OCI-LY3 (cell line): ENCODE results near the gene SLC6A2.
"Not testable (repeated sequence)": the region's sequence is repeated elsewhere in the genome, so short reads cannot be mapped to it uniquely, and the experiment has no call there.

Experiments used
- H2AFZ ChIP-seq: fragments of 200-600, 300-600 bp; shearing (Covaris generic); 2 replicates; pipeline ENCODE4 v1.6.0; 2014; ENCODE audit warnings: antibody characterized with exemption, low read depth, low read length
- H3K27ac ChIP-seq: fragments of 200-600, 300-600 bp; sonication (generic); 2 replicates; pipeline ENCODE4 v1.5.1; 2014; ENCODE audit warnings: mild to moderate bottlenecking, low read length, moderate library complexity, mixed read lengths
- H3K27me3 ChIP-seq: fragments of 200-600, 300-600 bp; sonication (generic); 2 replicates; pipeline ENCODE4 v1.6.1; 2014; ENCODE audit warnings: low read depth, low read length, mixed read lengths
- H3K36me3 ChIP-seq: fragments of 200-600, 300-600 bp; sonication (generic); replicated peaks from 2 replicates; pipeline ENCODE3; 2014; ENCODE audit warnings: low read depth, low read length, mixed read lengths
- H3K4me1 ChIP-seq: fragments of 300-600, 200-600 bp; sonication (generic); 2 replicates; pipeline ENCODE4 v1.6.1; 2014; ENCODE audit warnings: low read length, mixed read lengths
- H3K4me2 ChIP-seq: fragments of 200-600, 300-600 bp; sonication (generic); 2 replicates; pipeline ENCODE4 v1.6.1; 2014; ENCODE audit warnings: low read length, mixed read lengths
- H3K4me3 ChIP-seq: fragments of 300-600, 200-600 bp; sonication (generic); 2 replicates; pipeline ENCODE4 v1.5.1; 2014; ENCODE audit warnings: antibody characterized with exemption, mild to moderate bottlenecking, low read length, moderate library complexity
- H3K79me2 ChIP-seq: fragments of 300-600, 200-600 bp; shearing (Covaris generic); 2 replicates; pipeline ENCODE4 v1.6.1; 2014; ENCODE audit warnings: mild to moderate bottlenecking, low read length, mixed read lengths
- H3K9ac ChIP-seq: fragments of 300-600, 200-600 bp; shearing (Covaris generic); 2 replicates; pipeline ENCODE4 v1.6.0; 2014; ENCODE audit warnings: mild to moderate bottlenecking, low read length, moderate library complexity
- H3K9me3 ChIP-seq: fragments of 200-600, 300-600 bp; shearing (Covaris generic); 2 replicates; pipeline ENCODE4 v1.6.1; 2014; ENCODE audit warnings: low read length, mixed read lengths; ENCODE audit not compliant: insufficient read depth
- H4K20me1 ChIP-seq: fragments of 200-600, 300-600 bp; sonication (generic); 2 replicates; pipeline ENCODE4 v1.6.1; 2016; ENCODE audit warnings: low read length, mixed read lengths; ENCODE audit not compliant: insufficient read depth
- EZH2phosphoT487 ChIP-seq: fragments of 200-600 bp; shearing (Covaris generic); IDR thresholded peaks from 2 replicates; pipeline ENCODE4 v1.6.1; 2018; ENCODE audit warnings: antibody characterized with exemption, mixed run types, low read depth
- TF ChIP-seq, protein P1 (sequence below): fragments of 200-600, 300-600 bp; sonication (generic); IDR thresholded peaks from 2 replicates; pipeline ENCODE4 v1.5.1; 2014; ENCODE audit warnings: antibody characterized with exemption, low read length, low read depth

Gene SLC6A2

DNA sequence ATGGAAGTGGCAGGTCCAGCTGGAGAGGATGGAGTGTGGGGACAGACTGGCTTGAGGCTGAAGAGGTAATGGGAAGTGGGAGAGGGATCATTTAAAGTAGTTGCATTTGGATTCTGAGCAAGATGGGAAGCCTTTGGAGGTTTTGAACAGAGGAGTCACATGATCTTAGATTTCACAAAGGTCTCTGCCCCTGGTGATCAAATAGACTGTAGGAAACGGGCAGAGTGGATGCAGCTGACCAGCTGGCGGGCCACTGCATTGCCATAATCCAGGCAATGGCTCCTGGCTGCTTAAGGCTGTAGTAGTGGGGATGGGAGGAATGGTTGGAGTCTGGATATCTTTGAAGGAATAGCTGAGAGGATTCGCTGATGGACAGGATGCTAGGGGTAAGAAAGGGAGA, 81.5 kb downstream of the SLC6A2 start:
- Histone ChIP-seq H2AFZ (no peak overlapping the region), H3K79me2 (no peaks in the 10 kb centered on the region), H3K4me2 (no peak overlapping the region)

DNA sequence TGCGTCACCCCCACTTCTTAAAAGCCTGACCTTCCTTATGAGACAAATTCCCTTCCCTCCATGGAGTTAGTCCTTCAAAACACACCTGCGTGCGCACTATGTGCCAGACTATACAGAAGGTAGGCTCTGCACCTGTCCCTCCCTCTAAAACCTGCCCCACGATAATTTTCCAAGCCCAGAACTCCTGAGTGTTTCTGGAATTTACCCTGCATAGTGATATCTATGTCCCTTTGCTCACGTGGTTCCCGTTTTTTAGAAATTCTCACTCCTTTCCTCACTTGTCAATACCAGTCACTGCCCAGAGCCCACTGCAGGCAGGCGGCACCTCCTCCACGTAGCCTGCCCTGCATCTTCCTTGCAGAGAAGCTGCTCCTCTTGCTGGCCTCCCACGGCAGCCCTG, 82.2 kb downstream of the SLC6A2 start:
- no peaks in the 10 kb centered on the region for H3K9me3 ChIP-seq
- H3K27me3 ChIP-seq, result no peaks in the 10 kb centered on the region; the same call in 1 of the 2 replicates
- H3K79me2 ChIP-seq, result no peaks in the 10 kb centered on the region
- H4K20me1 ChIP-seq, result no peaks in the 10 kb centered on the region
- no peak overlapping the region for H3K27ac ChIP-seq
- no peaks in the 10 kb centered on the region for H3K36me3 ChIP-seq
- no peak for TF ChIP-seq EZH2phosphoT487
- TF ChIP-seq, protein P1, sequence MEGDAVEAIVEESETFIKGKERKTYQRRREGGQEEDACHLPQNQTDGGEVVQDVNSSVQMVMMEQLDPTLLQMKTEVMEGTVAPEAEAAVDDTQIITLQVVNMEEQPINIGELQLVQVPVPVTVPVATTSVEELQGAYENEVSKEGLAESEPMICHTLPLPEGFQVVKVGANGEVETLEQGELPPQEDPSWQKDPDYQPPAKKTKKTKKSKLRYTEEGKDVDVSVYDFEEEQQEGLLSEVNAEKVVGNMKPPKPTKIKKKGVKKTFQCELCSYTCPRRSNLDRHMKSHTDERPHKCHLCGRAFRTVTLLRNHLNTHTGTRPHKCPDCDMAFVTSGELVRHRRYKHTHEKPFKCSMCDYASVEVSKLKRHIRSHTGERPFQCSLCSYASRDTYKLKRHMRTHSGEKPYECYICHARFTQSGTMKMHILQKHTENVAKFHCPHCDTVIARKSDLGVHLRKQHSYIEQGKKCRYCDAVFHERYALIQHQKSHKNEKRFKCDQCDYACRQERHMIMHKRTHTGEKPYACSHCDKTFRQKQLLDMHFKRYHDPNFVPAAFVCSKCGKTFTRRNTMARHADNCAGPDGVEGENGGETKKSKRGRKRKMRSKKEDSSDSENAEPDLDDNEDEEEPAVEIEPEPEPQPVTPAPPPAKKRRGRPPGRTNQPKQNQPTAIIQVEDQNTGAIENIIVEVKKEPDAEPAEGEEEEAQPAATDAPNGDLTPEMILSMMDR, result no peak
- H3K4me2 ChIP-seq, result no peak overlapping the region
- H2AFZ ChIP-seq, result no peak overlapping the region
- H3K9ac ChIP-seq, result no peak overlapping the region
- H3K4me1 ChIP-seq, result no peaks in the 10 kb centered on the region
- no peak overlapping the region for H3K4me3 ChIP-seq

More for the DNA sequence above, 81.5 kb downstream of the SLC6A2 start:
- Histone ChIP-seq H3K27me3 (no peaks in the 10 kb centered on the region; the same call in 1 of the 2 replicates), H3K36me3 (no peaks in the 10 kb centered on the region), H3K9ac (no peak overlapping the region), H3K27ac (no peak overlapping the region), H4K20me1 (no peaks in the 10 kb centered on the region), H3K4me1 (no peaks in the 10 kb centered on the region), H3K9me3 (no peaks in the 10 kb centered on the region), H3K4me3 (no peak overlapping the region)
- TF ChIP-seq, protein P1, result no peak
- TF ChIP-seq EZH2phosphoT487, result no peak

DNA sequence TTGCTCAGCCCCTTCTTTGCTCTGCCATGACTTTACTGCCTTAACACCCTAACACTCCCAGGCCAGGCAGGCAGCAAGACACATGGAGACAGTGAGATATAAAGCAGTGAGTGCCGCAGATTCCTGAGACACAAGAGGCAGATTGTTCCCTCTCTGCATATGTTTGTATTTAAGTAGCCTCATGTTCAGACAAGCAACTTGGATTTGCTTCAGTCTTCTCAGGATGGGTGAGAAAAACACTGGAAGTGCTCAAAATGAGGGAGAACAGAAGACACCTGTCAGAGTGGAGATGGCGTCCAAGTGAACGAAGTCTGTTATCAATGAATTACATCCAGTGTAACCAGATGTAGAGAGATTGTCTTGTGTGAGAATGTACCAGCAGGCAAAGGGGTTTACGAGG, 90.3 kb downstream of the SLC6A2 start:
- Histone ChIP-seq H3K4me2 (no peak overlapping the region), H3K79me2 (no peaks in the 10 kb centered on the region), H4K20me1 (no peaks in the 10 kb centered on the region), H3K36me3 (no peaks in the 10 kb centered on the region), H3K4me1 (no peaks in the 10 kb centered on the region), H3K4me3 (no peak overlapping the region), H3K27ac (no peak overlapping the region), H3K9ac (no peak overlapping the region), H3K27me3 (0 out of 2 replicates have a peak, but pooled peaks cover 3% of the 10 kb centered on the region), H2AFZ (no peak overlapping the region), H3K9me3 (no peaks in the 10 kb centered on the region)
- TF ChIP-seq, protein P1, result no peak
- no peak for TF ChIP-seq EZH2phosphoT487

DNA sequence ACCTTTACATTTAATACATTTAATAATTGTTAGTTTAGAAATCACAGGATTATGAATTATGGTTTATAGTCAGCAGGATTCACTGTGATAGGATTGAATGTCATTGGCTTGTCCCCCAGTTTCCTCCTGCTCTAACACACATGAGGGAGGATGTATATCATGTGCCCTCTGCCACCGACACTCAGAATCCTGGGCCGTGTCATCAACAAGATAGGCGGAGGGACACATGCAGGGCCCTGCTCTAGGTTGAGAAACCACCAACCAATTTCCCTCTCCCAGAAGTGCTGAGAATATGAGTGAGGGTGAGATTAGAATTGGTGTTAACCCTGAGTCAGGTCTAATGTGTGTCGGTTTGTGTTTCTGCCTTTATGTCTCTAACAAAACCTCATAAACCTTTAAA, 92.0 kb downstream of the SLC6A2 start:
- no peak for TF ChIP-seq EZH2phosphoT487
- TF ChIP-seq, protein P1, result no peak
- H3K4me1 ChIP-seq, result peaks cover 5% of the 10 kb centered on the region; the same call in 1 of the 2 replicates
- no peaks in the 10 kb centered on the region for H3K79me2 ChIP-seq
- no peak overlapping the region for H3K27ac ChIP-seq
- H3K9me3 ChIP-seq, result no peaks in the 10 kb centered on the region; the same call in 1 of the 2 replicates
- H4K20me1 ChIP-seq, result no peaks in the 10 kb centered on the region
- no peaks in the 10 kb centered on the region for H3K36me3 ChIP-seq
- H3K9ac ChIP-seq, result no peak overlapping the region
- no peak overlapping the region for H3K4me3 ChIP-seq
- H3K27me3 ChIP-seq, result 0 out of 2 replicates have a peak, but pooled peaks cover 3% of the 10 kb centered on the region
- no peak overlapping the region for H2AFZ ChIP-seq
- H3K4me2 ChIP-seq, result no peak overlapping the region

DNA sequence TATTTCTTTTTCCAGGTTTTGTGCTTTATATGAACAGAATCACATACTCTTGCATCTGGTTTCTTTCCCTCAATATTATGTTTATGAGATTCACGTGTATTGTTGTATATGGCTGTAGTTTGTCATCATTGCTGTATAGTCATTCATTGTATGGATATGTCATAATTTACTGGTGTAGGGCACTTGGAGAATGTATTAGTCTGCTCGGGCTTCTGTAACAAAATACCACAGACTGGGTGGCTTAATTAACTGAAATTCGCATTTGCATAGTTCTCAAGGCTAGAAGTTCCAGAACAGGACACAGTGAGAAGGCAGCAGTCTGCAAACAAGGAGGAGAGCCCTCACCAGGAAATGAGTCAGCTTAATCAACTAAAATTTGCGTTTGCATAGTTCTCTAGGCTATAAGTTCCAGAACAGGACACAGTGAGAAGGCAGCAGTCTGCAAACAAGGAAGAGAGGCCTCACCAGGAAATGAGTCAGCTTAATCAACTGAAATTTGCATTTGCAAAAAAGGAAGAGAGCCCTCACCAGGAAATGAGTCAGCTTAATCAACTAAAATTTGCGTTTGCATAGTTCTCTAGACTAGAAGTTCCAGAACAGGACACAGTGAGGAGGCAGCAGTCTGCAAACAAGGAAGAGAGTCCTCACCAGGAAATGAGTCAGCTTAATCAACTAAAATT, 96.8 kb downstream of the SLC6A2 start:
- H3K36me3 ChIP-seq, H3K9me3 ChIP-seq, H2AFZ ChIP-seq, H3K4me2 ChIP-seq, H4K20me1 ChIP-seq, H3K79me2 ChIP-seq, H3K9ac ChIP-seq, H3K4me3 ChIP-seq, H3K27me3 ChIP-seq: not testable (repeated sequence)
- peaks cover 16% of the 10 kb centered on the region for H3K4me1 ChIP-seq
- peak overlapping the region; percentile 56 for H3K27ac ChIP-seq

DNA sequence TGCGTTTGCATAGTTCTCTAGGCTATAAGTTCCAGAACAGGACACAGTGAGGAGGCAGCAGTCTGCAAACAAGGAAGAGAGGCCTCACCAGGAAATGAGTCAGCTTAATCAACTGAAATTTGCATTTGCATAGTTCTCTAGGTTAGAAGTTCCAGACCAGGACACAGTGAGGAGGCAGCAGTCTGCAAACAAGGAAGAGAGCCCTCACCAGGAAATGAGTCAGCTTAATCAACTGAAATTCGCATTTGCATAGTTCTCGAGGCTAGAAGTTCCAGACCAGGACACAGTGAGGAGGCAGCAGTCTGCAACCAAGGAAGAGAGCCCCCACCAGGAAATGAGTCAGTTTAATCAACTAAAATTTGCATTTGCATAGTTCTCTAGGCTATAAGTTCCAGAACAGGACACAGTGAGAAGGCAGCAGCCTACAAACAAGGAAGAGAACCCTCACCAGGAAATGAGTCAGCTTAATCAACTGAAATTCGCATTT, 97.4 kb downstream of the SLC6A2 start:
- H3K9ac ChIP-seq, H3K4me3 ChIP-seq, H3K9me3 ChIP-seq, H3K4me2 ChIP-seq, H4K20me1 ChIP-seq, H3K36me3 ChIP-seq, H3K27me3 ChIP-seq, H3K79me2 ChIP-seq, H2AFZ ChIP-seq: not testable (repeated sequence)
- Histone ChIP-seq H3K27ac (peak overlapping the region; percentile 56), H3K4me1 (peaks cover 16% of the 10 kb centered on the region)
